Kidney epithelial cell (primary cell): ENCODE data around the gene NUDT16L1. TPM values are rescaled to one million over a fixed set of nuclear protein-coding genes. Genes with fewer than 3 reads are reported as not detected.
A peak's percentile ranks its signal among the peaks of the same experiment; 100 is the strongest.

Experiments used
- DNase-seq: peaks from one replicate; pipeline ENCODE4 v3.0.0-alpha.2; 2010; ENCODE audit warnings: low read depth
- H3K27me3 ChIP-seq: 2 replicates; pipeline ENCODE4 v1.6.0; 2011; ENCODE audit warnings: low read length; ENCODE audit not compliant: control insufficient read depth, insufficient read depth
- H3K36me3 ChIP-seq: 2 replicates; pipeline ENCODE4 v1.5.1; 2011; ENCODE audit warnings: low read length; ENCODE audit not compliant: control insufficient read depth, insufficient read depth
- H3K4me3 ChIP-seq: 2 replicates; pipeline ENCODE4 v1.5.1; 2011; ENCODE audit warnings: low read depth, mild to moderate bottlenecking, control low read depth, low read length
- total RNA-seq: library from RNA; depleted of rRNA; stranded (reverse); fragments of >200 nt; gene quantifications from 2 replicates; pipeline ENCODE4 v1.2.3, GENCODE V29; 2015
- TF ChIP-seq, protein P1 (sequence below): IDR thresholded peaks from 2 replicates; pipeline ENCODE4 v1.5.1; 2011; ENCODE audit warnings: mild to moderate bottlenecking, moderate library complexity, low read length, control low read depth, inconsistent platforms; ENCODE audit not compliant: insufficient read depth, poor library complexity, severe bottlenecking

NUDT16L1 gene
- total RNA-seq, 1 donor from 2014 or later, result 19.1 TPM

GRCh38 chr16:4655801-4656200, 37.6 kb upstream of the NUDT16L1 start:
- Histone ChIP-seq H3K27me3 (no peaks in the 10 kb centered on the region), H3K4me3 (no peak overlapping the region), H3K36me3 (peaks cover 2% of the 10 kb centered on the region)
- DNase-seq, result no peak
- TF ChIP-seq, protein P1, sequence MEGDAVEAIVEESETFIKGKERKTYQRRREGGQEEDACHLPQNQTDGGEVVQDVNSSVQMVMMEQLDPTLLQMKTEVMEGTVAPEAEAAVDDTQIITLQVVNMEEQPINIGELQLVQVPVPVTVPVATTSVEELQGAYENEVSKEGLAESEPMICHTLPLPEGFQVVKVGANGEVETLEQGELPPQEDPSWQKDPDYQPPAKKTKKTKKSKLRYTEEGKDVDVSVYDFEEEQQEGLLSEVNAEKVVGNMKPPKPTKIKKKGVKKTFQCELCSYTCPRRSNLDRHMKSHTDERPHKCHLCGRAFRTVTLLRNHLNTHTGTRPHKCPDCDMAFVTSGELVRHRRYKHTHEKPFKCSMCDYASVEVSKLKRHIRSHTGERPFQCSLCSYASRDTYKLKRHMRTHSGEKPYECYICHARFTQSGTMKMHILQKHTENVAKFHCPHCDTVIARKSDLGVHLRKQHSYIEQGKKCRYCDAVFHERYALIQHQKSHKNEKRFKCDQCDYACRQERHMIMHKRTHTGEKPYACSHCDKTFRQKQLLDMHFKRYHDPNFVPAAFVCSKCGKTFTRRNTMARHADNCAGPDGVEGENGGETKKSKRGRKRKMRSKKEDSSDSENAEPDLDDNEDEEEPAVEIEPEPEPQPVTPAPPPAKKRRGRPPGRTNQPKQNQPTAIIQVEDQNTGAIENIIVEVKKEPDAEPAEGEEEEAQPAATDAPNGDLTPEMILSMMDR, result no peak

DNA sequence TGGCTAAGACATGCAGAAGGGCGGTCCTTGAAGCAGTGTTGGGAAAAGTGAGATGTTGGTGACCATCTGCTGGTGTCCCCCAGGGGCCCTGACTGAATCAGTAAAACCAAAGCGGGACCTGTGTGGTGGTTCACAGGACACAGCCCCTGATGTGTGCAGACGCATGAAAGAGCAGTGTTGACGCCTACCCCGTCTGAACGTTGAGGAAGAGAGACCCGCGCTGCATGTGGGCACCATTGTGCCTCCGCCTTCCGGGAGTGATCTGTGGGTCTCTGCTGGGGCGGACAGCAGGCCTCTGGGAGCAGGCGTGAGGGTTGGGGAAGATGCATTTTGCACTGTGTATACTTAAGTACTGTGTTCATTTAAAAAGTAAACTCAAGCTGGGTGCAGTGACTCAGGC, 37.1 kb upstream of the NUDT16L1 start:
- peaks cover 2% of the 10 kb centered on the region for H3K36me3 ChIP-seq
- no peak overlapping the region for H3K4me3 ChIP-seq
- H3K27me3 ChIP-seq, result no peaks in the 10 kb centered on the region
- no peak for DNase-seq
- TF ChIP-seq, protein P1, result no peak

- no peak for DNase-seq
Measured at GRCh38 chr16:4656695-4657686, 36.4 kb upstream of the NUDT16L1 start.

GRCh38 chr16:4659363-4660353, 33.7 kb upstream of the NUDT16L1 start:
- TF ChIP-seq, protein P1, result no peak
- Histone ChIP-seq H3K27me3 (no peaks in the 10 kb centered on the region), H3K4me3 (no peak overlapping the region), H3K36me3 (peaks cover 2% of the 10 kb centered on the region)
- DNase-seq, result no peak

More at GRCh38 chr16:4656695-4657686, 36.4 kb upstream of the NUDT16L1 start:
- TF ChIP-seq, protein P1, result no peak
- Histone ChIP-seq H3K27me3 (no peaks in the 10 kb centered on the region), H3K4me3 (no peak overlapping the region), H3K36me3 (peaks cover 2% of the 10 kb centered on the region)

GRCh38 chr16:4660454-4661007, 32.8 kb upstream of the NUDT16L1 start:
- Histone ChIP-seq H3K36me3 (peaks cover 4% of the 10 kb centered on the region), H3K4me3 (no peak overlapping the region), H3K27me3 (no peaks in the 10 kb centered on the region)
- DNase-seq, result peak; percentile 76
- TF ChIP-seq, protein P1, result no peak
